GM21515 (cell line): ENCODE data around the gene NYAP1.
A peak's percentile ranks its signal among the peaks of the same experiment; 100 is the strongest.

Source experiments
- ATAC-seq: cut with Tn5 transposase; IDR thresholded peaks from one replicate; pipeline ENCODE4 v1.9.1; 2021; ENCODE audit not compliant: unreplicated experiment

The NYAP1 gene

GRCh38 chr7:100456562-100456961, 27.2 kb upstream of the NYAP1 start:
- no peak for ATAC-seq

GRCh38 chr7:100457033-100457432, 26.7 kb upstream of the NYAP1 start:
- no peak for ATAC-seq

- ATAC-seq = no peak
Observed at GRCh38 chr7:100464210-100464660, 19.5 kb upstream of the NYAP1 start, which contains the start of gene SPACDR. Gene SPACDR, minus strand, starts transcription at chr7:100464260. Its CDS starts 235 bp downstream, at chr7:100464025.

- ATAC-seq = no peak
Observed at GRCh38 chr7:100464791-100465190, 18.9 kb upstream of the NYAP1 start.

- ATAC-seq = no peak
Observed at GRCh38 chr7:100465299-100465698, 18.4 kb upstream of the NYAP1 start.

- ATAC-seq = no peak
Observed at GRCh38 chr7:100465702-100466311, 17.9 kb upstream of the NYAP1 start.

- ATAC-seq = no peak
Observed at GRCh38 chr7:100466653-100467605, 16.8 kb upstream of the NYAP1 start.

- ATAC-seq = no peak
Observed at GRCh38 chr7:100467638-100468373, 15.9 kb upstream of the NYAP1 start.

GRCh38 chr7:100469227-100470044, 14.3 kb upstream of the NYAP1 start:
- no peak for ATAC-seq

- ATAC-seq = no peak
Observed at GRCh38 chr7:100471021-100471420, 12.7 kb upstream of the NYAP1 start.

GRCh38 chr7:100472121-100472851, 11.4 kb upstream of the NYAP1 start:
- no peak for ATAC-seq

GRCh38 chr7:100472854-100473499, 10.8 kb upstream of the NYAP1 start:
- no peak for ATAC-seq

GRCh38 chr7:100475549-100475948, 8.2 kb upstream of the NYAP1 start:
- no peak for ATAC-seq

GRCh38 chr7:100476101-100476780, 7.5 kb upstream of the NYAP1 start:
- no peak for ATAC-seq

- ATAC-seq = no peak
Observed at GRCh38 chr7:100476903-100477870, 6.5 kb upstream of the NYAP1 start.

GRCh38 chr7:100477871-100478267, 5.9 kb upstream of the NYAP1 start:
- ATAC-seq = no peak

GRCh38 chr7:100478958-100479660, 4.6 kb upstream of the NYAP1 start, which contains the start of gene TSC22D4:
Gene TSC22D4, minus strand, starts transcription at chr7:100479214. Its CDS starts 1,176 bp downstream, at chr7:100478038.
- peak; percentile 57 for ATAC-seq
